K562 (cell line): ENCODE measurements around the gene DBNDD2. TPM values are rescaled to one million over a fixed set of nuclear protein-coding genes. Genes with fewer than 3 reads are reported as not detected.

Experiments
- MED1 ChIP-seq: sonication (generic); formaldehyde crosslinking; IDR thresholded peaks from 2 replicates; pipeline ENCODE4 v1.8.1; 2023; ENCODE audit warnings: missing genetic modification reagents, borderline replicate concordance
- PML ChIP-seq: IDR thresholded peaks from 2 replicates; pipeline ENCODE4 v1.6.1; 2012; ENCODE audit warnings: low read length, inconsistent platforms
- SIX5 ChIP-seq, 2 experiments: IDR thresholded peaks; 2 replicates each; pipeline ENCODE4 v1.6.1; 2011; ENCODE audit warnings: low read length in 2 of 2, borderline replicate concordance in 1 of 2, low read depth in 1 of 2, mild to moderate bottlenecking in 1 of 2, moderate library complexity in 1 of 2; ENCODE audit not compliant: insufficient read depth in 1 of 2
- TAL1 ChIP-seq: fragments of 450-650 bp; IDR thresholded peaks from 2 replicates; pipeline ENCODE4 v1.6.1; 2016; ENCODE audit warnings: mild to moderate bottlenecking
- polyA plus RNA-seq, 8 experiments: library from polyadenylated mRNA; depleted of rRNA in 4 of 8; stranded (reverse) in 5 of 8; unstranded in 3 of 8; fragments of >200 nt; fragmentation: Nextera tagmentation in 2 of 8; fragmentation: Illumina TruSeq in 1 of 8; extraction: Ambion mirVana in 2 of 8; extraction: Trizol in 1 of 8; gene quantifications; 2 replicates each; pipeline versions ENCODE4 v1.2.1 to v1.2.3, GENCODE V29; 2011 to 2014; ENCODE audit warnings: inconsistent platforms in 1 of 8, missing spikeins in 1 of 8
- total RNA-seq, 7 experiments: library from RNA; depleted of rRNA in 6 of 7; stranded (reverse); fragments of >200 nt in 6 of 7; fragmentation: Illumina TruSeq in 2 of 7; extraction: Trizol in 2 of 7; gene quantifications; 2 replicates each; pipeline versions ENCODE4 v1.2.1 to v1.2.3, GENCODE V29; 2011 to 2021; ENCODE audit warnings: low replicate concordance in 1 of 7
- TF ChIP-seq, protein P1 (sequence below): sonication (generic); formaldehyde crosslinking; IDR thresholded peaks from 2 replicates; pipeline ENCODE4 v1.8.1; 2022; ENCODE audit warnings: missing genetic modification reagents
- TF ChIP-seq, protein P2 (sequence below): fragments of 450-650 bp; IDR thresholded peaks from 2 replicates; pipeline ENCODE4 v1.6.1; 2017; ENCODE audit warnings: antibody characterized with exemption
- TF ChIP-seq, protein P3 (sequence below): sonication (generic); formaldehyde crosslinking; IDR thresholded peaks from 2 replicates; pipeline ENCODE4 v1.8.0; 2023; ENCODE audit warnings: mild to moderate bottlenecking, missing genetic modification reagents
- TF ChIP-seq, protein P4 (sequence below): fragments of 450-650 bp; IDR thresholded peaks from 2 replicates; pipeline ENCODE4 v1.6.1; 2018; ENCODE audit not compliant: partially characterized antibody

The DBNDD2 gene
- total and polyA plus RNA-seq, 9 of the 15 experiments (the other 6 are each of a cell fraction or from before 2014, with no cell fraction given): 12.8 to 64.0 (median 35.8) TPM

DNA sequence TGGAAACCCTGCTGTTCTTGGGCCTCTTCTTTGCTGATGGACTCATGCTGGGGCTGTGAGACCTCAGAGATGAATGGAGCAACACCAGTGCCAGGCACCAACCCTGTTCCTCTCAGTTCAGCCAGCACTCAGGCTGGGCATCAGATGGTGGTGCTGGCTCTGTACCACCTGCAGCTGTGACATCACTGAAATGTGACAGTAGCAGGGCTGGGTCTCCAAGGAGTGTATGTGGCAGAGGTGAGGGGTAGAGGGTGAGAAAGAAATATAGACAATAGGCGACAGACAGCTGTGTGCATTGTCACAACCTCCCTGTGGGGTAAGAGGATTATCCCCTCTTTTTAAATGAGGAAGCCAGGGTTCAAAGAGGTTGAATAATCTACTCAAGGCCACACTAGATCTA is 29.9 kb upstream of the DBNDD2 start, which contains the start of gene TP53TG5 (continued):
- no peak for TF ChIP-seq MED1 (CRISPR knock-in tag)
- TF ChIP-seq SIX5 (IDR thresholded peaks at IDR 0.05; ENCODE audit: borderline replicate concordance in 1 of 2, insufficient read depth in 1 of 2, low read depth in 1 of 2, low read length in 2 of 2): no peak
- TF ChIP-seq, protein P1, sequence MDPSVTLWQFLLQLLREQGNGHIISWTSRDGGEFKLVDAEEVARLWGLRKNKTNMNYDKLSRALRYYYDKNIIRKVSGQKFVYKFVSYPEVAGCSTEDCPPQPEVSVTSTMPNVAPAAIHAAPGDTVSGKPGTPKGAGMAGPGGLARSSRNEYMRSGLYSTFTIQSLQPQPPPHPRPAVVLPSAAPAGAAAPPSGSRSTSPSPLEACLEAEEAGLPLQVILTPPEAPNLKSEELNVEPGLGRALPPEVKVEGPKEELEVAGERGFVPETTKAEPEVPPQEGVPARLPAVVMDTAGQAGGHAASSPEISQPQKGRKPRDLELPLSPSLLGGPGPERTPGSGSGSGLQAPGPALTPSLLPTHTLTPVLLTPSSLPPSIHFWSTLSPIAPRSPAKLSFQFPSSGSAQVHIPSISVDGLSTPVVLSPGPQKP (CRISPR knock-in tag): no peak
- TF ChIP-seq, protein P2, sequence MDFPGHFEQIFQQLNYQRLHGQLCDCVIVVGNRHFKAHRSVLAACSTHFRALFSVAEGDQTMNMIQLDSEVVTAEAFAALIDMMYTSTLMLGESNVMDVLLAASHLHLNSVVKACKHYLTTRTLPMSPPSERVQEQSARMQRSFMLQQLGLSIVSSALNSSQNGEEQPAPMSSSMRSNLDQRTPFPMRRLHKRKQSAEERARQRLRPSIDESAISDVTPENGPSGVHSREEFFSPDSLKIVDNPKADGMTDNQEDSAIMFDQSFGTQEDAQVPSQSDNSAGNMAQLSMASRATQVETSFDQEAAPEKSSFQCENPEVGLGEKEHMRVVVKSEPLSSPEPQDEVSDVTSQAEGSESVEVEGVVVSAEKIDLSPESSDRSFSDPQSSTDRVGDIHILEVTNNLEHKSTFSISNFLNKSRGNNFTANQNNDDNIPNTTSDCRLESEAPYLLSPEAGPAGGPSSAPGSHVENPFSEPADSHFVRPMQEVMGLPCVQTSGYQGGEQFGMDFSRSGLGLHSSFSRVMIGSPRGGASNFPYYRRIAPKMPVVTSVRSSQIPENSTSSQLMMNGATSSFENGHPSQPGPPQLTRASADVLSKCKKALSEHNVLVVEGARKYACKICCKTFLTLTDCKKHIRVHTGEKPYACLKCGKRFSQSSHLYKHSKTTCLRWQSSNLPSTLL: no peak
- TF ChIP-seq PML: no peak
- no peak for TF ChIP-seq TAL1
- TF ChIP-seq, protein P3, sequence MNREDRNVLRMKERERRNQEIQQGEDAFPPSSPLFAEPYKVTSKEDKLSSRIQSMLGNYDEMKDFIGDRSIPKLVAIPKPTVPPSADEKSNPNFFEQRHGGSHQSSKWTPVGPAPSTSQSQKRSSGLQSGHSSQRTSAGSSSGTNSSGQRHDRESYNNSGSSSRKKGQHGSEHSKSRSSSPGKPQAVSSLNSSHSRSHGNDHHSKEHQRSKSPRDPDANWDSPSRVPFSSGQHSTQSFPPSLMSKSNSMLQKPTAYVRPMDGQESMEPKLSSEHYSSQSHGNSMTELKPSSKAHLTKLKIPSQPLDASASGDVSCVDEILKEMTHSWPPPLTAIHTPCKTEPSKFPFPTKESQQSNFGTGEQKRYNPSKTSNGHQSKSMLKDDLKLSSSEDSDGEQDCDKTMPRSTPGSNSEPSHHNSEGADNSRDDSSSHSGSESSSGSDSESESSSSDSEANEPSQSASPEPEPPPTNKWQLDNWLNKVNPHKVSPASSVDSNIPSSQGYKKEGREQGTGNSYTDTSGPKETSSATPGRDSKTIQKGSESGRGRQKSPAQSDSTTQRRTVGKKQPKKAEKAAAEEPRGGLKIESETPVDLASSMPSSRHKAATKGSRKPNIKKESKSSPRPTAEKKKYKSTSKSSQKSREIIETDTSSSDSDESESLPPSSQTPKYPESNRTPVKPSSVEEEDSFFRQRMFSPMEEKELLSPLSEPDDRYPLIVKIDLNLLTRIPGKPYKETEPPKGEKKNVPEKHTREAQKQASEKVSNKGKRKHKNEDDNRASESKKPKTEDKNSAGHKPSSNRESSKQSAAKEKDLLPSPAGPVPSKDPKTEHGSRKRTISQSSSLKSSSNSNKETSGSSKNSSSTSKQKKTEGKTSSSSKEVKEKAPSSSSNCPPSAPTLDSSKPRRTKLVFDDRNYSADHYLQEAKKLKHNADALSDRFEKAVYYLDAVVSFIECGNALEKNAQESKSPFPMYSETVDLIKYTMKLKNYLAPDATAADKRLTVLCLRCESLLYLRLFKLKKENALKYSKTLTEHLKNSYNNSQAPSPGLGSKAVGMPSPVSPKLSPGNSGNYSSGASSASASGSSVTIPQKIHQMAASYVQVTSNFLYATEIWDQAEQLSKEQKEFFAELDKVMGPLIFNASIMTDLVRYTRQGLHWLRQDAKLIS: no peak
- TF ChIP-seq, protein P4, sequence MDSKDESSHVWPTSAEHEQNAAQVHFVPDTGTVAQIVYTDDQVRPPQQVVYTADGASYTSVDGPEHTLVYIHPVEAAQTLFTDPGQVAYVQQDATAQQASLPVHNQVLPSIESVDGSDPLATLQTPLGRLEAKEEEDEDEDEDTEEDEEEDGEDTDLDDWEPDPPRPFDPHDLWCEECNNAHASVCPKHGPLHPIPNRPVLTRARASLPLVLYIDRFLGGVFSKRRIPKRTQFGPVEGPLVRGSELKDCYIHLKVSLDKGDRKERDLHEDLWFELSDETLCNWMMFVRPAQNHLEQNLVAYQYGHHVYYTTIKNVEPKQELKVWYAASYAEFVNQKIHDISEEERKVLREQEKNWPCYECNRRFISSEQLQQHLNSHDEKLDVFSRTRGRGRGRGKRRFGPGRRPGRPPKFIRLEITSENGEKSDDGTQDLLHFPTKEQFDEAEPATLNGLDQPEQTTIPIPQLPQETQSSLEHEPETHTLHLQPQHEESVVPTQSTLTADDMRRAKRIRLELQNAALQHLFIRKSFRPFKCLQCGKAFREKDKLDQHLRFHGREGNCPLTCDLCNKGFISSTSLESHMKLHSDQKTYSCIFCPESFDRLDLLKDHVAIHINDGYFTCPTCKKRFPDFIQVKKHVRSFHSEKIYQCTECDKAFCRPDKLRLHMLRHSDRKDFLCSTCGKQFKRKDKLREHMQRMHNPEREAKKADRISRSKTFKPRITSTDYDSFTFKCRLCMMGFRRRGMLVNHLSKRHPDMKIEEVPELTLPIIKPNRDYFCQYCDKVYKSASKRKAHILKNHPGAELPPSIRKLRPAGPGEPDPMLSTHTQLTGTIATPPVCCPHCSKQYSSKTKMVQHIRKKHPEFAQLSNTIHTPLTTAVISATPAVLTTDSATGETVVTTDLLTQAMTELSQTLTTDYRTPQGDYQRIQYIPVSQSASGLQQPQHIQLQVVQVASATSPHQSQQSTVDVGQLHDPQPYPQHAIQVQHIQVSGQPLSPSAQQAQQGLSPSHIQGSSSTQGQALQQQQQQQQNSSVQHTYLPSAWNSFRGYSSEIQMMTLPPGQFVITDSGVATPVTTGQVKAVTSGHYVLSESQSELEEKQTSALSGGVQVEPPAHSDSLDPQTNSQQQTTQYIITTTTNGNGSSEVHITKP: no peak
